SK-N-SH (cell line): ENCODE measurements around the gene EFCAB6.

ENCODE experiments used
- CTCF ChIP-seq: fragments of 200-600 bp; sonication (generic); IDR thresholded peaks from 2 replicates; pipeline ENCODE4 v1.6.1; 2017; ENCODE audit warnings: antibody characterized with exemption, mild to moderate bottlenecking, moderate library complexity
- ZBTB33 ChIP-seq: IDR thresholded peaks from 2 replicates; pipeline ENCODE4 v1.4.0; 2012; ENCODE audit warnings: low read depth, borderline replicate concordance

- TF ChIP-seq CTCF (no peak), ZBTB33 (no peak)
These were observed 16.6 kb upstream of the EFCAB6 start for GRCh38 chr22:43828725-43828997.
